ENCODE results near the gene KATNA1.

KATNA1 gene

DNA sequence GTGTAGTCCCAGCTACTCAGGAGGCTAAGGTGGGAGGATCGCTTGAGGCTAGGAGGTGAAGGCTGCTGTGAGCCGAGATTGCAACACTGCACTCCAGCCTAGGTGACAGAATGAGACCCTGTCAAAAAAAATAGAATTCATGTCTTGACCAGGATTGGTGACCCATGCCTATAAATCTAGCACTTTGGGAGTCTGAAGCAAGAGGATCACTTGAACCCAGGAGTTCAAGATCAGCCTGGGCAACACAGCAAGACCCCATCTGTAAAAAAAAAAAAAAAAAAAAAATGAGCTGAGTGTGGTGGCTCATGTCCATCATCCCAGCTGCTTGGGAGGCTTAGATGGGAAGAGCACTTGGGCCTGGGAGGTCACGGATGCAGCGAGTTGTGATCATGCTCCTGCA lies 48.0 kb downstream of the KATNA1 start:
- DNase-seq, result no peak

DNA sequence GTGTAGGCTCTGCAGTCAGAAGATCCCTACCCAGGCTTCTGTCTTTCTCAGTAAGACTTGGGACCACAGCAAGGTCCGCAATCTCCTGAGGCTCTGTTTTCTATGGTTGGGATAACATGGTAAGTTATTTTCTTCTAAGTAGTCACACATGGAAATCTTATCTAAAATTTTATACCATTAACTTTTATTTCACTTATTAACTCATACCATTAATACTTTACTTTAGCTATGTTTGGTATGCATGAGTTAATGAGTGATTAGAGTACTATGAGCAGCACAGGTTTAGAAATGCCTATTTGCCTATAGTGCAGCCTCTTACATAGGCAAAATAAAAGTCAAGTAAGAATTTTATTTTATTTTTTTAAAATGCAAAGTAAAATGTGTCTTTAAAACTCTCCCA lies 55.1 kb downstream of the KATNA1 start:
- no peak for DNase-seq

DNA sequence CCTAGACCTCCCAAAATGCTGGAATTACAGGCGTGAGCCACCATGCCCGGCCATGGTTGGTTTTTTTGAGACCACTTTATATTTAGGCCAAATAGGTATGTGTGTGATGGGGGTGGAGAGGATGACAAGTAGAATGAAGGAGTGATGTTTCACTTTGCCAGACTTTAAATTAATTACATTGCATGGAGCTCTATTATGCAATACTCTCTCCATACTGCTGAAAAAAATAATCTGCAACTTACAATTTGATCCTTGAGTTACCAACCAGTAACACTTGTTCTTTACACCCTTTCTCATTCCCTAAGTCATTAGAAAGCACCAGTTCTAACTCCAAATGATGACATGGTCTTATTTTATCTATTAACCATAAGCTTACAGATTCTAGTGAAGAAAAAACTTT lies 55.5 kb downstream of the KATNA1 start:
- DNase-seq, result no peak

DNA sequence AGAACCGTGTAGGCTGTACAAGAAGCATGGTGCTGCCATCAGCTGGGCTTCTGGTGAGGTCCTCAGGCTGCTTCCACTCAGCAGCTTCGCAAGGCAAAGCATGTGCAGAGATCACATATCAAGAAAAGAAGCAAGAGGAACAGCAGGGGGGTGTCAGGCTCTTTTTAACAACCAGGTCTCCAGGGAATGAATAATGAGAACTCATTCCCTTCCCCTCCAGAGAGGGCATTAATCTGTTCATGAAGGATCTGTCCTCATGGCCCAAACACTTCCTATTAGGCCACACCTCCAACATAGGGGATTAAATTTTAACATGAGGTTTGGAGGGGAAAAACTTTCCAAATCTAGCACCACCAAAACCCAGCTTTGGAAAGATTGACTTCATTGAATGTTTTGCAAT lies 62.4 kb downstream of the KATNA1 start:
- DNase-seq, result no peak

DNA sequence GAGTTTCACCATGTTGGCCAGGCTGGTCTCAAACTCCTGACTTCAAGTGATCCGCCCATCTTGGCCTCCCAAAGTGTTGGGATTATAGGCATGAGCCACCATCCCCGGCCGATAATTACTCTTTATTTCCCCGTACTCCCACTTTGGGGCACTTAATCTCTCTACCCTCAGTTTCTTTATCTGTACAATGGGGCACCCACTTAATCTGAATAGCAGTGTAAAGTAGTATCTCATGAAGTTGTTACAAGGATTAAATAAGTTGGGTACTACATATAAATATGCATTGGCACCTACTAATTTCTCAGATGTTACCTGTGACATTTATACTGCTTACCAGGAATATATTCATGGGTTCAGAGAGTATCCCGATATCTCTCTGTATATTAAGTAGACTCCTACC lies 67.2 kb downstream of the KATNA1 start:
- no peak for DNase-seq

DNA sequence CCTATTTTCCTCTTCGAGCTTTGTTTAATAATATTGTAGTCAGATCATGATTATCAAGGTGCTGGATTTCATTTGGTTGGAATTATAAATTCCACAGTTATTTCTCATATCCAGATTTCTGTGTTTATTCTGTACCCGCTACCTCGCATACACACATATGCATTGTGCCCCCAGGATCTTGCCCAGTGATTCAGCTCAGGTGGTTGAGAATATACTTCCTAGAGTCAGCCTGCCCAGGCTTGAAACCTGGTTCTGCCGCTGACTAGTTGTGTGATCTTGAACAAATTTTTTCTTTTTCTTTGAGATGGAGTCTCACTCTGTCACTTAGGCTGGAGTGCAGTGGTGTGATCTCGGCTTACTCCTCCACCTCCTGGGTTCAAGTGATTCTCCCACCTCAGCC lies 67.6 kb downstream of the KATNA1 start:
- DNase-seq, result no peak

DNA sequence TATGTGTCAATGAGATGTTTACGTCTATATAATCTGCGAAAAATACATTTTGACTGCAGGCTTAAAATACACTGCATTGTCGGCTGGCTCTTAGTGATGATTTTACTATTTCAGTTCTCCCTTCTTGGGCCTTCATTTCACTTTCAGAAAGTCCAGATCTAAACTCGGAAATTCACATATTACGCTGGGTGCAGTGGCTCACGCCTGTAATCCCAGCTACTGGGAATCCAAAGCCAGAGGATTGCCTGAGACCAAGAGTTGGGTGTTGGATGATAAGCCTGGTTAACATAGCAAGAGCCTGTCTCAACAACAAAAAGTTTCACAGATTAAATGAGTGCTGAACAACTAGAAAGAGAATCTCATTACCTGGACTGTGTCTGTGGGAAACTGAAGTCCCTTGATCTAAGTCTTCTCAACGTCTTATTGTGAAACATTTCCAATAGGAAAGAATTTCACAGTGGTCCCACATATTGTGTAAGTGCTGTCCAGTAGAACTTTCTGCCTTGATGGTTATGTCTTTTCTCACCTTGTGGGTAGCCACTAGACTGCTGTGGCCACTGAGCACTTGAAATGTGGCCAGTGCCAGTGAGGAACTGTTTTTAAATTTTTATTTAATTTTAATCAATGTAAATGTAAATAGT lies 80.4 kb downstream of the KATNA1 start:
- no peak for DNase-seq

DNA sequence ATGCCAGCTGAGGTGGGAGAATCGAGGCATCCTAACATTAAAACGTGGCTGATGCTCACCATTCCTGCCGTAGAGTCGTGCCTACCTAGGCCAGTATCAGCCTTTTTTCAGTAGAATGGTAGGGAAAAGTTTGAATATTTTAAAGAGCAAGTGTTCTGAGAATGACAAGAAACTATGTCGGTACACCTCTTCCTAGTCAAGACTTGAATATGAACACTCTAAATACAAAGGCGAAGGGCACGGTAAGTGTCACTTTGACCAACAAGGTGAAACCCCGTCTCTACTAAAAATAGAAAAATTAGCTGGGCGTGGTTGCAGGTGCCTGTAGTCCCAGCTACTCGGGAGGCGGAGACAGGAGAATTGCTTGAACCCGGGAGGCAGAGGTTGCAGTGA lies 81.3 kb downstream of the KATNA1 start:
- DNase-seq, result no peak

DNA sequence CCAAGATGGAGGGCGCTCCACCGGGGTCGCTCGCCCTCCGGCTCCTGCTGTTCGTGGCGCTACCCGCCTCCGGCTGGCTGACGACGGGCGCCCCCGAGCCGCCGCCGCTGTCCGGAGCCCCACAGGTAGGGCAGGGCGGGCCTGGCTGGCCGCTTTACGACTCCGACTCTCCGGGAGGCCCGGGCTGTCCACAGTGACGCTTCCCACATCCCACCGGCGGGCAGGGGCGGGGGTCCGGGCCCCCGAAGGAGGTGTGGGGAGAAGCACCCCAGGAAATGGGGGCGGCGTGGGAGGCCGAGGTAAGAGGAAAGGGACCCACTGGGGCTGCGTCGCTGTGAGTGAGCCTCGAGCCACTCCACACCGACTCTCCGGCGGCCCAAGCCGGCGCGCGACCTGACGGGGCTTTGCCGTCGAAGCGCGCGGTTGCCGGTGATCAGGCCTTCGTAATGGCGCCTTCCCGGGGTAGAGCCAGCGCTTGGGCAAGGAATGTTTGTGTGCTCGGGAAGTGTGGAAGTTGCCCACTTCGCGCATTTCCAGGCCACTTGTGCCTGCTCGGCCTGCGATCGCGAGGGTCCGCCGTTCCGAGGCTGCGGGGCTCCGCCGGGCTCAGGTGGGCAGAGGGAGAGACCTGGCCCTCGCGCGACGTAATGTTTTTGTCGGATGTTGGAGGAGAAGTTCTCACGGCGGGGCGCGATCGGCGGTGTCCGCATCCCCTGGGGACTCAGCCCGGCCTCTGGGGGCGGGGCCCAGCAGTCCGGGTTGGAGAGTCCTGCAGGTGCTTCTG lies 81.9 kb downstream of the KATNA1 start:
- DNase-seq, result peak; percentile 64

DNA sequence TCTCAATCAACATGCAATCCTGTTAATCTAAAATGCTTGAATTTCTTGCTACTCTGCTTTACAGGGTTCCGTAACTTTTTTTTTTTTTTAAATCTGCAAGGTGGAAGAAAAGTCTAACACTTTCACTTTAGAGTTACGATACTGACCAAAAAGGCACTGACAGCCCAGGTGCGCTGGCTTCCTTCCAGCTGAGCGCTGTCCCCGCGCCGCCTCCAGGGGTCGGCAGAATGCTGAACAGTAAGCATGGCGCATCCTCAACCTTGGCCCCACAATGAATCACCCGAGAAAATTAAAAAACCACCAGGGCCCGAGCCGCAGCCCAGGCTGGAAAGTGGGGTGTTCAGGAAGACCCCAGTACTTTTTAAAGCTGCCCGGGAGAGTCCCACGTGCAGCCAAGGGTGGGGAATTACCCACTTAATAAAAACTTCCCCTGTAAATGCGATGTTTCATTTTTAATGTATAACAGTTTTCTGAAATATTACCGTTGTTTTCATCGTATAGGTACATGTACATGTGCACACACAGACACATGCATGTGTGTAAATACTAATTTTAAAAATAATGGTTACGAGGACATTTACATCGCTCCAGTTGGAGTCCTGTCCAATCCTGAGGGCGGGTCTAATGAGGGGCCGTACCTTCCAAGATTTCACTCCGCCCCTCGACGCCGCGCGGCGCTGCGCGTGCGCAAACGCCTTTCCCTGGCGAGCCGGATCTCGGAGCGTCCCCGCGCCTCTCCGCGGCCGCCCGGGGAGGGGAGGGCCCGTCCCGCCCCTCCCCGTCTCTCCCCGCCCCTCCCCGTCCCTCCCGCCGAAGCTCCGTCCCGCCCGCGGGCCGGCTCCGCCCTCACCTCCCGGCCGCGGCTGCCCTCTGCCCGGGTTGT lies 82.7 kb downstream of the KATNA1 start, which contains the start of gene GINM1:
Gene GINM1, plus strand, starts transcription at position 849 of the 883 bp plus-strand sequence. CDS start 40 bp downstream, outside the sequence.
- peak; percentile 94 for DNase-seq

DNA sequence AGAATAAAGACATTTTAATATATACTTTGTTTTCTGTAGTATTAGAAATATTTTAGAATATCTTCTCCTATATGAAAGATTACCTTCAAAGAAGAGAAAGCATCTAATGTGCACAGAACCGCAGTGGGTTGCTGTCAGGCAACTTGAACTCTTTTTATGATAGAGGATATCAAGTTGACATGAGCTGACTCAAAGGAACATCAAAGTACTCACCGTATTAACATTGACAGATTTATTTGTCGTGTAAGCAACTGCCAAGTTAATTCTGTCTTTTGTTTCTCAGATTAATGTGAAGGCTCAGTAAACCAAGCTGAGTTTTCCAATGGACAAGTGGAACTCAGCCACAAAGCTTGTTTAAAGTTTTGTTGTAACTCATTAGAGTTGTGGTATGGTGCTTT lies 84.6 kb downstream of the KATNA1 start:
- DNase-seq, result no peak

DNA sequence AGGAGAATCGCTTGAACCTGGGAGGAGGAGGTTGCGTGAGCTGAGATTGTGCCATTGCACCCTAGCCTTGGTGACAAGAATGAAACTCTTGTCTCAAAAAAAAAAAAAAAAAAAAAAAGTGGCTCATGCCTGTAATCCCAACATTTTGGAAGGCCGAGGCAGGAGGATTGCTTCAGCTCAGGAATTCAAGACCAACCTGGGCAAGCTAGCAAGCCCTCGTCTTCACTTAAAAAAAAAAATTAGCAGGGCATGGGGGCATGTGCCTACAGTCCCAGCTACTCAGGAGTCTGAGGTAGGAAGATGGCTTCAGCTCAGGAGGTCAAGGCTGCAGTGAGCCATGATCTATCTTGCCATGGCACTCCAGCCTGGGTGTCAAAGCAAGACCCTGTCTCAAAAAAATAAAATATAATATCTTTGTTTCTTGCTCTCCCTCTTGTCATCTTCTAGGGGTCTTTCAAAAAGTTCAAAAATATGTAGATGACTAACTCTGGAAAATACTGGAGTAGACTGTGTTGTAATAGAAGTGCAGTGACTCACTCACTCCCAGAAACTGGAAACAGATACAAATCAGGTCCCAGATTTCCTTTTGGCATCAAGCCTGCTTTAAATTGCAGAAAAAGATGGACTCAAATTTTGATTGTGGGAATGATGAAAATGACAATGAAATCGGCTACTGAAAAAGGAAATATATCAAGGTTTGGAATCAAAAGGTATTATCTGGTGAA lies 85.1 kb downstream of the KATNA1 start:
- no peak for DNase-seq

DNA sequence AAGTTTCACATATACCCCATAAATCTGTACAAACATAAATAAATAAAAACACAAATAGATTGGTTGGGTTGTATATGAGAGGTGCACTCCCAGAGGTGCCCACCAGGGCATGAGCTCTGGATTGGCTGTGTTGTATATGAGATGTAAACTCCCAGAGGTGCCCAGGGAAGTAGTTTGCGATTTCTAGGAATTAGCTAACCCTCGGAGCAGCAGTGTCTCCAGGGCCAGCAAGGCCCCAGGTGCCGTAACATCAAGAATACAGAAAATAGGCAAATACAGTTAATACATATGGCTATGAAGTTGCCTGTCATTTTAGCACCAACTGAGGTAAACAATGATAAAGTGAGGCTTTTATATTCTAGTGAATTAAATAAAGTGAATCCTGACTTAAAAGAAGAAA lies 87.8 kb downstream of the KATNA1 start:
- DNase-seq, result peak; percentile 12

DNA sequence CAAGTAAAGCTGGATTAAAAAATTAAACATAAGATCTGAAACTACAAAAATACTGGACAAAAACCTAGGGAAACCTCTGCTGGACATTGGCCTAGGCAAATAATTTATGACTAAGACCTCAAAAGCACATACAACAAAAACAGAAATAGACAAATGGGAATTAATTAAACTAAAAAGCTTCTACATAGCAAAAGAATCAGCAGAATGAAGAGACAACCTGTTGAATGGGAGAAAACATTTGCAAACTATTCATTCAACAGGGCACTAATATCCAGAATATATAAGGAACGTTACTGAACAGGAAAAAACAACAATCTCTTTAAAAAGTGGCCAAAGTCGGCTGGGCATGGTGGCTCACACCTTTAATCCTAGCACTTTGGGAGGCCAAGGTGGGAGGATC lies 89.1 kb downstream of the KATNA1 start:
- no peak for DNase-seq

DNA sequence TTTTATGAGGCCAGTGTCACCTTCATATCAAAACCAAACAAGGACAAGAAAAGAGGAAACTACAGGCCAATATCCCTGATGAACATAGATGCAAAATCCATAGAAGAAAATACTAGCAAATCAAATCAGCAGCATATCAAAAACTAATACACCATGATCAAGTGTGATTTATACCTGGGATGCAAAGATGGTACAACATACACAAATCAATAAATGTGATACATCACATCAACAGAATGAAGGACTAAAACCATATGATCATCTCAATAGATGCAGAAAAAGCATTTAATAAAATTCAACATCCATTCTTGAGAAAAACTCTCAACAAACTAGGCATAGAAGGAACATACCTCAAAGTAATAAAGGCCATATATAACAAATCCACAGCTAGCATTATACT lies 90.5 kb downstream of the KATNA1 start:
- DNase-seq, result no peak

DNA sequence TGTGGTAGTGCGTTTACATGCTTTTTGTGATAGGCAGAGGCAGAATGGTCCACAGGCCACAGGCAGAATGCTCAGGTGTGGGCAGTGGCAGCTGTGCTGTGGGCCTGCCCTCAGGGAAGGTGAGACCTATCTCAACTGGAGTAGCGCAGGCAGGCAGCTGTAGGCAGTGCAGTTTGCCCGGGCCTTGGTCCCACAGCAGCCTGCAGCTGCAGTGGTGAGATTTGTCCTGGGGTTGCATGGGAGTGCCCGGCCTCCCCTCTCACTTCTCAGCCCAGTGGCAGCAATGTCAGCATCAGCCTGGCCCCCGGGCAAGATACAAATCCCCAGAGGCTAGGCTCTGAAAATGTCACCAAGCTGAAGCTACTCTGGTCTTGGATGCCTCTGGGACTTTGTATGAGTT lies 96.6 kb downstream of the KATNA1 start:
- no peak for DNase-seq

DNA sequence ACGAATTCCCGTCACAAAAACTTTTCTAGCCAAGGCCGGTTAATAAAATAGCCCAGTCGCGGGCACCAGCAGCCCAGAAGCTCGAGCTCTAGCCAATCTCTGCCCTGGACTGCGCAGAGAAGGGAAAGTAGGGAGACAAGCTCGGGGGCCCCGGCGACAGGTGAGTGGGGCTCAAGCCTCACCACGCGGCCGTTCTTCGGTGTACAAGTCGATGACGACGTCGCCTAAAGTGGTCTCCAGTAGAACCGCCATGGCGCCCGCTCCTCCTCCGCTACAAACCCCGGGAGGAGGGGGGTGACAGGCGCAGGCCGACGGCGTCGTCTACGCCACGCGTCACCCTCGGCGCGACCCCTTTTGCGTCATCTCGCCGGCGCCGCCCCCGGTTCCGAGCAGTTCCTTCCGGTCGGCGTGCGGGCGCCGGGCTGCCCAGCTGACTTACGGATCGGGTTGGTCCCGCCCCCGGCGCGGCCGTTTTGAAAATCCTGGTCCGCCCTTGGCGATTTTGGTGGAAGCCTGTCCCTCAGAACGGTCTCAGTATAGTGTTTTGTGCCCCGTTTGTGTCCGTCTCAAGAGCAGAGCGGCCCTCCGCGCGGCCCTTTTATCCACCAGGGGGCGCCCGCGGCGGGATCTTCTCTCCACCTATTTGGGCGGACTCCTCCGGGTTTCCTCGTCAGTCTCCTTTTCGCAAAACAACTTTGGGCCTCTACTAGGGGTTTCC lies 102.6 kb downstream of the KATNA1 start, which contains the start of gene PPIL4:
Gene PPIL4, minus strand, starts transcription at position 290 of the 718 bp plus-strand sequence. Its CDS starts 38 bp downstream, at position 252.
- DNase-seq, result peak; percentile 97

DNA sequence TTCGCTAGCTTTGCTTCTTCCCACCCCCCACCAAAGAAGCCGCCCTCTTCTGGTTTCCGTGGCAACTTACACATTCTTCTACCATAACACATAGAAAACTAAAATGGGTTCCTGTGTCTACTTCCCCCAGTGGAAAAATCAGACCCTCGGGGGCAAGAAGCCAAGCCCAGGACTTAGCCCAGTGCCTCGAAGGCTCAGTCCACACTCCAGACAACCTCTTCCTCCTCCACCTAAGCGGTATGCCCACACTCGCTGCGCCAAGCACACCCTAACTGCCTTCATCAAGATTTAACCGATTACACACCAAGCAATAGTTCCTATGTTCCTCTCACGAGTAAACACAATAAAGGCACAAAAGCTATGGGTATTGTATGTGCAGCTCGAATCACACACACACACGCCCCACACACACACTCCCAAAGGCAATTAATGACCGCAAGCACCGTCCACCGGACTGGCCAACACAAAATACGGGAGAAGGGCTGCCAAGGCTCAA lies 103.2 kb downstream of the KATNA1 start:
- DNase-seq, result peak; percentile 42
